ENCODE data around the gene MORC2.

- TF ChIP-seq CTCF (IDR thresholded peaks at IDR 0.05) (no peak), POLR2AphosphoS5 (IDR thresholded peaks at IDR 0.05) (no peak), POLR2A (IDR thresholded peaks at IDR 0.05) (no peak)
Observed at GRCh38 chr22:30881361-30882183, 87.0 kb downstream of the MORC2 start.

Data from breast epithelium (tissue), 3 donors.